A549 treated with Hydrocortisone at 1 μM for 4 hours (cell line): Measurements from ENCODE around the gene SYTL4. TPM values are rescaled to one million over a fixed set of nuclear protein-coding genes. Genes with fewer than 3 reads are reported as not detected.

Source experiments
- total RNA-seq: library from RNA; stranded (reverse); fragments of 200-300 nt; extraction: Qiagen RNA extraction; gene quantifications from 5 replicates; pipeline ENCODE4 v1.2.3, GENCODE V29; 2022

Gene SYTL4
- total RNA-seq: 2.4 to 4.8 TPM (median 3.5 TPM) in 5 replicates

DNA sequence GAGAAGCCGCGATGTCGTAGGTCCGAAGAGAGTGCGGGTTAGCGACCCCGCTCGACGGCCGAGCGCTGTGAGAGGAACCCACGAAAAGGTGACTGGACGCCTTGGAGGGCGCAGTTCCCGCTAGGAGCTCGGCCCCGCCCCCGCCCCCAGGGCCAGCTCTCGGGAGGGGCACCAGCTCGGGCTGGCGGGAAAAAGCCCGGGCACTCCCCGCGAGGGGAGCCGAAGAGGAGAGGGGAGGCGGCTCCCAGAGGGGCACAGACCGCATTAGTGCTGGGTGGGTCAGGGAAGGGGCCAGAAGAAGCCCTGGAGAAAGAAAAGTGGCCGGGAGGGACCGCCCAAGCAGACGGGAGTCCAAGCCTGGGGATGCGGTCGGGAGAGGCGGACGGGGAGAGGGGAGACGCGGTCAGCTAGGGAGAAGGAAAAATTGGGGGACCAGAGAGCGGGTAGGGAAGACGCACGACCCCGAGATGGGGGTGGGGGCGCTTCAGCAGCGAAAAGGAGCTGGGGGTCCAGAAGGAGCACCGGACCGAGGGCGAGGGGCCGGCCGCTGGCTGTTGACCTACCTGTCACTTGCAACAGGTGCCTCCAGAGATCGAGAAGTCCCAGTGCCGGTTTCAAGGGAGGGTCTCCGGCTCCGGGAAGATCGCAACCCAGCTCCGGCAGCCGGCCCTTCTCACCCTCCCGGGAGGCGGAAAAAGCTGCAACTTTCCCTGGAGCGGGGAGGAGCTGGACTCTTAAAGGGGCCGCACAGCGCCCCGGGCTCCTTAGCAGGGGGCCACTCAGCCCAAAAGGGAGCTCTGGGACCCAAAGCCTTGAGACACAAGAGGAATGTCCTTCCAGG is at the start of gene SYTL4:
Gene SYTL4, minus strand, starts transcription at position 681 of the 841 bp plus-strand sequence. CDS start 30,084 bp downstream, outside the sequence.

DNA sequence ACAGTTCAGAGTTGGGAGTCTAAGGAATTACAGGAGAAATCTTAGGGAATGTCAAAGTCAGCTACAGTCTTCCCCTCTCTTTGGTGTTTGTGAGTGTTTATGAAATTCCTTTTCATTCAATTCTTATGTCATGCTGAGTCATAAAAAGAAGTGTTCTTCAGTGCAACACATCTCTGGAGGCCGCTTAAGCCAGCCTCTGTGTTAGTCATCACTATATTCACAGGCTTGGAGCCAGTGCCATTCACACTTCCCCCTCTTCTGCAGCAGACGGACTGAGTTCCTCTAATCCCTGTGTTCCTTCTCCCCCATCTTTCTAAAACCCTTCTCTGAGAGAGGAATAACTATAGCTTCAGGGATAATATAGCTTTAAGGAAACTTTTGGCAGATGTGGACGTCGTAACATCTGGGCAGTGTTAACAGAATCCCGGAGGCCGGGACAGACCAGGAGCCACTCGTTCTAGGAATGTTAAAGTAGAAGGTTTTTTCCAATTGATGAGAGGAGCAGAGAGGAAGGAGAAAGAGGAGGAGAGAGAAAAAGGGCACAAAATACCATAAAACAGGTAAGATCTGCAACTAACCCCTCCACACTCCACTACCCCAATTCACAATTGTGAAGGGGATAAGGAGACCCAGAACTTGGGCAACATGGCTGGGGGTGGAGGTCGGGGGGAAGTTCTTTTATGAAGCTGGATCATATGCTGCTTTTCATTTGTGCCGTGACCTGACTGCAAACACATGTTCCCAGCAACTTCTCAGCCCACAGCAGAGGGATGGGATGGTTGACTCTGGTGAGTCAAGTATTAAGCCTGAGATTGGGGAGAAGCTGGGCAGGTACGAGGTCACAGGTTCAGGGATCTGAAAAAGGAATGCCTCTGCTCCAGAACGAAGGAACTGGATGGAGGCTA is 87.7 kb downstream of the SYTL4 start, which contains the start of gene SRPX2:
Gene SRPX2, plus strand, starts transcription at position 244 of the 905 bp plus-strand sequence. CDS start 2,124 bp downstream, outside the sequence.

DNA sequence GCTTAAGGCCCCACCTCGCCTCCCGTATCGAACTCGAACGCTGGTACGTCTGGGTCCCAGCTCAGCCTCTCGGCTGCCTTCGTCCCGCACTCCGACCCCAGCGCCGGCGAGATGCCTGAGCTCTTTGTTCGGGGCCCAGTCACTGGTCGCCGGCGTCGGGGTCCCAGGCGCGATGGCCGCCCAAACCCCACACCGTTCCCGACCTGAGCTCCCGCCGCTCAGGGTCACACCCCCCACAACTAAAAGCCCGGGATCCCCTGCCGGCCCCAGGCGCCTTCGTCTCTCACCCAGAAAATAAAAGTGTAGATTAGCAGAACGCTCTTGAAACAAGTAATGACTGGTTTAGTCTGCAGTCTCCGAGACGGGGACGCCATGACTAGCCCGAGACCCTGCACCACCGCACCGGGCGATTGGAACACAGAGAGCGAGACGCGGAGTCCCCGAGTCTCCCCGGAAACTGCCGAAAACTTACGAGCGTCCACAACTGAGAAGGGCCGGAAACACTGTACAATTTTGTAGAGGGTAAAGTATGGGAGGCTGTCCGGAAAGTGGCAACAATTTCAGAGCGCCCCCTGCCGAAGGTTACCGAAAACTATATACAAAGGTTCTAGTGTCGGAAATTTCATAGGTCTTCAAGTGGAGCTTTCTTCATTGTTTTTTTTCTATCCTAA is 95.5 kb downstream of the SYTL4 start, which contains the start of gene TSPAN6:
Gene TSPAN6, minus strand, starts transcription at position 486 of the 671 bp plus-strand sequence. Its CDS starts 112 bp downstream, at position 374.

Other genes starting within 250 kb of the SYTL4 start
- gene TNMD, start 147.2 kb downstream of the SYTL4 start, total RNA-seq: not detected in 5 replicates
- 36.5 to 46.4 TPM (median 40.9 TPM) in 5 replicates for gene TSPAN6, start 95.3 kb downstream of the SYTL4 start, total RNA-seq
- 2.0 to 2.7 TPM (median 2.5 TPM) in 5 replicates for gene SRPX2, start 87.9 kb downstream of the SYTL4 start, total RNA-seq
- gene CSTF2, start 88.3 kb upstream of the SYTL4 start, total RNA-seq: 29.3 to 36.5 TPM (median 29.8 TPM) in 5 replicates
- 0.05 to 0.15 TPM (median 0.10 TPM) in 4 of 5 replicates, not detected in the other for gene NOX1, start 142.2 kb upstream of the SYTL4 start, total RNA-seq
- gene XKRX, start 196.8 kb upstream of the SYTL4 start, total RNA-seq: 0.55 to 1.1 TPM (median 0.82 TPM) in 5 replicates
- 0.22 to 0.37 TPM (median 0.29 TPM) in 5 replicates for gene ARL13A, start 237.6 kb upstream of the SYTL4 start, total RNA-seq